GM19438 (cell line): ENCODE measurements around the gene GRAMD1B.

Experiments
- ATAC-seq: cut with Tn5 transposase; IDR thresholded peaks from one replicate; pipeline ENCODE4 v1.9.1; 2021; ENCODE audit warnings: low read depth; ENCODE audit not compliant: unreplicated experiment

The GRAMD1B gene

DNA sequence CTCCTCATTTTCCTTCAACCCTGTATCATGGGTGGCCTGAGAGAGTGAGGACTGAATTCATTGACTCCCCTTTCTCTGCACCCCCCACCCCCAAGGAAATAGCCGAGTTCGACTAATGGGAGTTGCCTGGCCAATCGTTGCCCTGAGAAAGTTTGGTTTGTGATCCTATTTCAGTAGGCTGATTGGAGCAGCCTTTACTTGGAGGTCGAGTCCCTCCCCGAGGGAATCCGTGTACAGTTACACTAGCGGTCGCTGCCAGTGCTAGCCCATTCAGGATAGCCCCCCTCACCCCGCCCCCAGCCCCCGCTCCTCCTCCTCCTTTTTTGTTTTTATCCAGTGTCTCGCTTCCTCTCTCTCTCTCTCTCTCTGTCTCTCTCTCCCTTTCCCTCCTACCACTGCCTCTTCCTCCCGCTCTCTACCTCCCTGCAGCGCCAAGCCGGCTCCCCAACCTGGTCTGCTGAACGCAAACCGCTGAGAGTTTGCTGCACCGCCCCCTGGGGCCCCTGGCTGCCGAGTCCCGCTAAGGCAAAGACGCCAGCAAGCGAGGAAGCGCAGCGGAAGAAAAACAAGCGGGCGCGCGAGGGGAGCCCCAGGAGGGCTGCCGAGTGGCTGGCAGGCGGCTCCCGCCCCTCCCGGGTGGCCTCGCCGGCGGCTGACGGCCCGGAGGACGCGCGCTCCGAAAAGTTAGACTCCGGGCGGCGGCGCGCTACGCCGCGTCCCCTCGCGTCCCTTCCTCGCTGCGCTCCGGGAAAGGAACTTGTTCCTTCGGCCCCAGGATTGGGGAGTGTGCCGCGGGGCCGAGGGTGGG lies at the start of gene GRAMD1B:
TSS of gene GRAMD1B (plus strand) at position 357 of the 808 bp plus-strand sequence. CDS start 524 bp downstream, outside the sequence.
- peak; percentile 73 for ATAC-seq

- ATAC-seq = no peak
Measured at GRCh38 chr11:123381149-123381548, 48.9 kb upstream of the GRAMD1B start.

DNA sequence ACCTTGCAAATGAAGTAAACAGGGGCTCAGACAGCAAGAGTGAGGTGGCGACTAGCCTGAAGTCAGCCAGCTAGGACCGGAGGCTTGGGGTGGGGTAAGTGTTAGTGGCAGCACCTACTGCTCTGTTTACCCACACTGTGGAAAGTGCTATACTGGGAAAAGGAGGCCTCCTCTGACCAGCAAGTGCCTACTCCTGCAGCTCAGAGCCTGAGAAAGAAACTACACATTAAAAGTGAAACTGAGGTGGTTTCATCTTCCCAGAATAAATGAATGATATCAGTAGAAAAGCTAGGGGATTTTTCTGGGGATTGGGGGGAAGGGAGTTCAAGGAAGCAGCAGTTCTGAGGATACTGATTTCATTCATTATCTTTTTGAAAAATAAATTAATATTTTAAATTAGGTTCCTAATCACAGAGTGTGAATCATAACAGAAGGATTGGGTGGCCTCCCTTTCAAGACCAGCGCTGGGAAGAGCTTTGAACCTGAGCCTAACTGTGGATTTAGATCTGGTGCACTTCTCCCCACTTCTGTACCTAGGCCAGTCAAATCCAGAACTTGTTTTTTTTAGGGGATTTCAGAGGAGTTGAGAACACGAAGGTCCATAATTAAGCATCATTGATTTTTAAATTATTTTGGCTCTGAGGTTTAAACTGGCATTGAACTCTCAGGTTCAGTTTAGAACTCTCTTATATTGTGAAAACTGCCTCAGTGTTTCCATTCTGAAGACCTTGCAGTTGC lies 48.1 kb upstream of the GRAMD1B start:
- ATAC-seq = peak; percentile 73

- ATAC-seq = peak; percentile 2
Measured at GRCh38 chr11:123382555-123383074, 47.5 kb upstream of the GRAMD1B start.

- ATAC-seq = no peak
Measured at GRCh38 chr11:123384116-123384515, 46.0 kb upstream of the GRAMD1B start.

DNA sequence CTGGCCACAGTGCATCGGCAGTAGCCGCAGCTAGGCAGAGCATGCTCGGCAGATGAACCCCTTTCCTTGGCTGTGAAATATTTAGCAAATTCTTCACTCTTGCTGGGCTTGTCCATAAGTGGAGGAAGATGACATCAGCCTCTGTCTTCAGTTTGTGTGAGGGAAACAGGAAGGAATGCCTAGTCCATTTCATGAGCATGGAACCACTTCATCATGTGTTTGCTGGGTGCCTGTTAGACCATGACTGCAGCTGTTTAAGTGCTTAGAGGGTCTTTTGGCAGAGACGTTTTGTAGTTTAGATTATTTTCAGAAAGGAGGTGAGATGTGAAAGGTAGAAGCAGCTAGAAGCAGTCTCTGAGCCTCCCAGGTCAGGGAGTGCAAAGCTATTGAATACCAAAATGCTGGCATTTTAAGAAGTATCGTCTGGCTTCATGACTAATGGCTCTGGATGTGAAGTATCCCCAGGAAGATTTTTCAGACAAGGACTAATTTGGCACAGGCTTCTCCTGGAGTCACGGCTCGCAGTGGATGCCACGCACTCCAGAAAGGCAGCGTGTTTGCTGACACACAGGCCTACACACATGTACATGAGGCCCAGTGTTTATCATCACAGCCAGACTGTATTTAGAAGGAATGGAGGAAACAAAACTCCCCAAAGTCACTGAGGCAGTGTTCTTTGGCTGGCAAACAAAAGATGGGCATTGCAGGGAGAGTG lies 43.1 kb upstream of the GRAMD1B start:
- ATAC-seq = no peak

GRCh38 chr11:123388640-123389039 lies 41.4 kb upstream of the GRAMD1B start:
- ATAC-seq = no peak

- no peak for ATAC-seq
Measured at GRCh38 chr11:123390146-123390545, 39.9 kb upstream of the GRAMD1B start.

DNA sequence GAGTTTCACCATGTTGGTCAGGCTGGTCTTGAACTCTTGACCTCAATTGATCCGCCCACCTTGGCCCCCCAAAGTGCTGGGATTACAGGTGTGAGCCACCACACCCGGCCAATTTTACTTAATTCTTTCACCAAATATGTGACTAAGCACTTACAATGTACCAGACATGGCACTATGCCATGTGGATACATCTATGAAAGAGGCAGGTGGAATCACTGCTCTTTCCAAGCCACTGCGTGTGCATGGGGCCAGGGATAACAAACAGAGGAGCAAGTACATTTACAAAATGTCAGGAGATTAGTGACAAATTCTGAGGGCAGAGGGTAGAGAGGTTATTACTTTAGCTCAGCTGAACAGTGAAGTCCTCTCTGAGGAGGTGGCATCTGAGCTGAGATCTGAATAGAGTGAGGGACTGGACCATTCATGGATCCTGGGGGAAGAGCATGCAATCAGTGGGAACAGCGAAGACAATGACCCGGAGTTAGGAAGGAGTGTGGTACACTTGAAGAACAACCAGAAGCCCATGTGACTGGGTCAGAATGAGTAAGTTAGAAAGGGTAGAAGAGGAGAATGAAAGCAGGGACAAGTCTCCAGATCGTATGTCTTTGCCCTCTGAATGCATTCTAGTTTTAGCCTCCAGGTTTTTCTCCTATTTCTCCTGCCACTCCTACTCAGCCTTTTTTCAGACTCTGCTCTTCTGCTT lies 38.3 kb upstream of the GRAMD1B start:
- no peak for ATAC-seq

- no peak for ATAC-seq
Measured at GRCh38 chr11:123392431-123392830, 37.6 kb upstream of the GRAMD1B start.

DNA sequence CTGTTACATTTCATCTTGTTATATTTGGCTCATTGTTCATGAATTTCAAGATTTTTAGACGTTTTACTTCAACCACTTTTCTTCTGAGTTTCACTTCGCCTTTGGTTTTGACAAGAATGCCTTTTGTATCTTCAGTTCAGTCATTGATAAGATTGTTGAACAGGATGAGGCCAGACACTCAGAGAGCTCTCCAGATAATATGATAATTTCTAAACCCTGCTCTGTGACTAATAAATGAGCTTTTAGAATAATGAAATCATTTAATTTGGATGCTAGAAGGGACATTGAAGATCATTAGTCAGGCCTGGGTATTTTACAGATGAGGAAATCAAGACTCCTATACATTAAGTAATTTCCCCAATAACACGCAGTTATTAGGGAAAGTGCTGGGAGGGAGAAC lies 37.2 kb upstream of the GRAMD1B start:
- ATAC-seq = no peak

- no peak for ATAC-seq
Measured at GRCh38 chr11:123393312-123393927, 36.6 kb upstream of the GRAMD1B start.

DNA sequence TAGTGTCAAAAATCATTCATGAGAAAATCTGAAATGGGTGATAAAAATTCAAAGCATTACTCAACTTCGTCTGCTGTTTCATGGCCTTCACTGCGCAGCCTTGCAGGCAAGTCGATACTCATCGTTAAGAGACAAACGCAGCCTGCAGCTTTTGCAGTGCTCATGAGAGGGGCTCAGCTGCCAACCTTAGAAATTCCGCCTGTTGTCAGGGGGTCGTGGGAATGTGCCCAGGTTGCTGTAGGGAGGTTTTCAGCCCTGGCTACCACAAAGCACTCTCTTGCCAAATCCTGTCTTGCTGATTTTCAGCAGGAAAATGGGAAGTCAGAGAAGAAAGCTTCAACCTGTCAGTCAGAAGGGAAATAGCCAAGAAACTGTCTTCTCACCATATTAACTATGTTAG lies 25.4 kb upstream of the GRAMD1B start:
- no peak for ATAC-seq

- ATAC-seq = no peak
Measured at GRCh38 chr11:123405123-123405592, 24.9 kb upstream of the GRAMD1B start.

GRCh38 chr11:123406441-123407129 lies 23.5 kb upstream of the GRAMD1B start:
- peak; percentile 66 for ATAC-seq

GRCh38 chr11:123407130-123407995 lies 22.7 kb upstream of the GRAMD1B start:
- no peak for ATAC-seq

DNA sequence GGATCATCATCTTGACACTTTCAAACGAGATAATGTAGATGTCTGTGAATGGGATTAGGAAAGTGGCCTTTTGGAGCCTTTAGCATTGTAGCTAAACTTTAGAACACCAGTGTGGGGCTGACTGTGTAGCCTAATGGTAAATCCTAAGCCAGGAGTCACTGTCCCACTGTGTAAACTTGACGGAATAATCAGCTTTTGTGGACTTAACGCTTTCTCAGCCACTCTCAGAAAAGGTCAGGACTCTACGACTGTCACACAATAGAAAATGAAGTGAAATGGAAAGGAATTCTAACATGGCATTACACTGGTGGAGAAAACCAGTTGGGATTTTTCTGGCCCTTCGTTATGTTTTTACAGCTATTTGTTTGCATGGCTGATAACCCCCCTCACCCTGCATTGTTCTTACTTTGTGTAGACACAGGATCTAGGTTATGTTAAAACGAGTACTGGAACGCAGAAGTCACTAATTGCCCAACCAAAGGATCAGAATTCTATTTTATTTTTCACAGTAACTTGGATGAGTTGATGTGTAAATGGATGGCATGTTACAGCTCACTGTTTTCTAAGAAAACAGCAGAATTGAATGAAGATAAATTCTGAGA lies 22.0 kb upstream of the GRAMD1B start:
- no peak for ATAC-seq
